ENCODE results near the gene TMCC3.
"Not testable (repeated sequence)": the region's sequence is repeated elsewhere in the genome, so short reads cannot be mapped to it uniquely, and the experiment has no call there.

TMCC3 gene

DNA sequence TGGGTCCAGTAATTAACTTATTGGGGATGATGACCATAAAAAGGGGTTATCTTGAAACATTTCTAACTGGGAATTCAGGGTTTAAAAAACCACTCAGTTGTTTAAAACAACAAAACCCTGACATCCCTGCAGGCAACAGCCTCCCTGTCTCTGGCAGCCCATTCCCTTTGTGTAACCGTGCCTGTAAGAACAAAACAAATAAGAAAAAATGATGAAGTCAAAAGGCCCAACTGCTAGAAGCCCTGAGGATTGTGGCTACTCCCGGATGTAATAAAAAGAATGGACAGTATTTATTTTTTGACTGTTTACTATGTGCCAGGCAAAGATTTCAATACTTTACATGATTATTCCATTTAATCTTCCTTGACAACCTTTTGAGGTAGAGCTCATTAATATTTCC lies 75.3 kb downstream of the TMCC3 start:
- no peak for DNase-seq (ENCODE audit: low spot score)
- no peak for FAIRE-seq

DNA sequence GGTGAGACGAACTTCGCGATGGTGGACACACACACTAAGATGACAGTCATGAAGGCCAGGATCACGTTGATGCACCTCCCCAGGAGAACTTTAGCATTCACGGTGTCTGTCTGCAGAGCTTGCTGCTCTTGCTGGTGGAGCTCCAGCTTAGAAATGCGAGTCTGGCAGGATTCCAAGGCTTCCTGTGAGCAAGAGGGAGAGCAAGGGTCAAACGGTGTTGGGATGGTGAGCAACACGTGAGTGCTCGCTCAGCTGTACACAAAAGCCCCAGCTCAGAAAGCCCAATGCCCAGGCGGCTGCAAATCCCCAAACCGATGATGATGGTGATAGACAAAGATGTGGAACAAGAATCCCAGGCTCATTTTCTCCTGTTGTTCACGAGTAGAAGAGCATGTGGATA lies 78.8 kb downstream of the TMCC3 start:
- DNase-seq (ENCODE audit: low spot score): peak; percentile 68

DNA sequence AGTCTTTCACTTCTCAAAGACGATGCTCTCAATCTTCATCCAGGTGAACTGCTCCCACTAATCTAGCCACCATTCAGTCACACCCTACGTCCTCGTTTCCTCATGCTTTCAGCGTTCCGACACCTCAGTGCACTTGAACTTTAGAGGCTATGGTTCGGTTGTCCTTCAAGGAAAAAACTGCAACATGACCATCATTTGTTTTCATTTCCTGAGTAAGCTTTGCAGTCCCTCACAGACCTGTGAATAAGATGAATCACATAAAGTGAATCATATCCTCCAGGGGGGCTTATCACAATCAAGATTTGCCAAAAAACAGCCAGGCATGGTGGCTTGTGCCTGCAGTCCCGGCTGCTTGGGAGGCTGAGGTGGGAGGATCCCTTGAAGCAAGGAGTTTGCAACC lies 80.2 kb downstream of the TMCC3 start:
- FAIRE-seq (no peak), DNase-seq (ENCODE audit: low spot score) (peak; percentile 26)

More for the DNA sequence above, 78.8 kb downstream of the TMCC3 start:
- FAIRE-seq: no peak

DNA sequence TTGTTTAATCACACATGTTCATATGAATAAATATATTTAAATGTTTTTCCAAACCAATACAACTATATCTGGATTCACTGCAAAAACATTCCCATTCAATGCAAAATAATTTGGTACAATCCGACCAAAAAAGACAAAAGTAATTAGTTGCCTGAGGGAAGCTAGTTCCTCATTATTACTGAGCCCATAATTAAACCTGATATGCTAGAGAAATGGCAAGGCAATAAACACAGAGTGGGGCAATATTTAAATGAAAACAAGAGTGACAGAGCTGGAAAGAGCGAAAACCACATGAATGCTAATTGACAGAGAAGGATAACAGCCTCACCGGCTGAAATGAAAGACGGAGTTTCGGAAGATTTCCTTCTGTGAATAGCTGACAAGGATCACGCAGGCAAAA lies 82.6 kb downstream of the TMCC3 start:
- FAIRE-seq (no peak), DNase-seq (ENCODE audit: low spot score) (no peak)

DNA sequence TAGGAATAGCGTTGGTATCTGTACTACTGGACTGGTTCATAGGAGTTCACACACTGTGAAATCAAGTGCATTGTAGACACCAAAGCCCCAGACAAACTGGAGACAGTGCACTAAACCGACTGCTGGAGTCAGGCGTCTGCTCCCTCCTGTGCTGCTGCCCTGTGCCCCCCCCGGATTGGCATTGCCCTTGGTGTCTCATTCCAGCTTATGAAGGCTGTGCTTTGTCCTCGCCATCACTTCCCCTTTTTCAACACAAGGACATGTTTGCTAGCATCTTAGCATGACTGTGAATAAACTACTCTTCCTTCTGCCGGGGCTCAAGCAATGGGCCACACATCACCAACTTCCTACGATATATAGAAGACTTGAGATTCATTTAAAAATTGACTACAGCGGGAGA lies 84.0 kb downstream of the TMCC3 start:
- no peak for FAIRE-seq
- no peak for DNase-seq (ENCODE audit: low spot score)

DNA sequence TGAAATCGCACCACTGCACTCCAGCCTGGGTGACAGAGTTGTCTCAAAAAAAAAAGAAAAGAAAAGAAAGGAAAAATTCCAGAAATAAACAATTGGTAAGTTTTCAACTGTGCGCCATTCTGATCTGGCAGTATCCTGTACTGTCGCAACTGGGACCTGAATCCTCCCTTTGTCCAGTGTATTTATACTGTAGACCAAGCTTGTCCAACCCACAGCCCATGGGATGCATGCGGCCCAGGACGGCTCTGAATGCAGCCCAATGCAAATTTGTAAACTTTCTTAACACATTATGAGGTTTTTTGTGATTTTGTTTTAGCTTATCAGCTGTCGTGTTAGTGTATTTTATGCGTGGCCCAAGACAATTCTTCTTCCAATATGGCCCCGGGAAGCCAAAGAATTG lies 84.7 kb downstream of the TMCC3 start:
- no peak for DNase-seq (ENCODE audit: low spot score)
- FAIRE-seq: no peak

DNA sequence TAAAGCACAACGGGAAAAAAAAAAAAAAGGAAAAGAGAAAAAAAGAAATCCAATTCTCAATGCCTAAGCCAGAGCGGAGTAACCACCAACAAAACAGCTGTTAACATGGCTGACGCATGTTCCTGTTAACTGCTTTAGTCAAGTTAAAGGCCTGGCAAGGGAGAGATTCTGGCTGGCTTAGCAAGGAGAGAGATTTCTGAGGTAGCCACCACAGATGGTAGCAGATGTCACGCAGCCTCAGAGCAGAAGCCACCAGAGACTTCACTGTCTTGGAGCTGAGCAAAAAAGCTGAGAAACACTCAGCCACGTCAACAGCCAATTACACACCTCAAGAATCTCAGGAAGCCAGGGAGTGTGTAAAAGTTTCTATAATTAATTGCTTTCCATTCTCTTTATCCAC lies 87.1 kb downstream of the TMCC3 start:
- DNase-seq (ENCODE audit: low spot score) (no peak), FAIRE-seq (no peak)

DNA sequence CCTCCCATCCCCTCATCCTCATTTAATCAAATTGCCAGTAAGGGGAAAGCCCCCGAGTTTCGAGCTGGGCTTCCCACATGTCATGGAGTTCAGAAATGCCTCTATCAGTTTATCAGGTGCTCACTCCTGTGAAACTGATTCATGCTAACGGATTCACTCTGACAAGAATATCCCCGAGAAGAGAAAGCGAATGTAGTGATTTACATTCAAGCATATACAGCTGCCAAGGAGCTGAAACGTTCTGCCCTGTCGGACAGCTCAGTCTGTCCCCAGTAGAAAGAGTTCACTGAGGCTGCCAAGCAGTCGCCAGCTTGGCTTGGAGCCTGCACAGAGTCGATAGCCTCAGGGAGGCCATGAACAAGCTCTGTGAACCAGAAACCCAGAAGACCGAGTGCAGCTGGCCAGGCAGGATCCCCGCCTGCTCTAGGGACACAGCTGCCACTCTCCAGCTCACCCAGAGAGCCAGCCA lies 88.4 kb downstream of the TMCC3 start:
- no peak for FAIRE-seq
- no peak for DNase-seq (ENCODE audit: low spot score)

DNA sequence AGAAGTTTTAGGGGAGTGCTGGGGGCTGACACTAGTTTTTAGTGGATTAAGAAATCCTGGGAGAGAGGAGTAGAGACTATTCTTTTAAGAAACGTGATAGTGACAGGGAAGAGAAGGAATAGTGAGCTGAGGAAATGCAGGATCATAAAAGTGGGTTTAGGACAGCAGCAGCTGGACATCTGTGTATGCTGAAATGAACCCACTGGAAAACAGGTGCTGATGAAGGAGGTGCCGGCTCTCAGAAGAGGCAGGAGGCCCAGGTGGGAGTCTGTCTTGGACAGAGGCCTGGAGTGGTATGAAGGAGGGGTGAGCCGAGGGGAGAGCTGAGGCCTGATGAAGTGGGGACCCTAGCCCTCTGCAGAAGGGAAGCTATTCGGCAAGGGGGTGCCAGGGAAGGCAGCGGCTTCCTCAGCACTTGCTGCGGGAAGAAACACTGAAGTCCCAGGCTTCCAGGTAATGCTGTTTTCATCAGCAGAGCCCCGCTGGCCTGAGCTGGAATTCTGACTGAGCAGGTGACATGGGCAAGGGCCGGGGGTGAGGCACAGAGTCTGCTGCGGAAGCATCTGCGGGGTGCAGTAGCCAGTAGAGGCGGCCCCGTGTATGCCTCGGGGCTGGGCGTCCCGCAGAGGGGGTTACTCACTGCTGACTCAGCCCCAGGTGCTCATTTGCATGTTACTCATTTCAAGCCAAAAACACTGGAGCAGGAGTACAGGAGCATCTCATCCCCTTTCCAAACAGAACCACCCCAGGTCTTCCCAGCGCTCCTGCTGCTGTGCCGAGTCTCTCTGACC lies 89.7 kb downstream of the TMCC3 start:
- DNase-seq (ENCODE audit: low spot score): peak; percentile 78
- FAIRE-seq: no peak

DNA sequence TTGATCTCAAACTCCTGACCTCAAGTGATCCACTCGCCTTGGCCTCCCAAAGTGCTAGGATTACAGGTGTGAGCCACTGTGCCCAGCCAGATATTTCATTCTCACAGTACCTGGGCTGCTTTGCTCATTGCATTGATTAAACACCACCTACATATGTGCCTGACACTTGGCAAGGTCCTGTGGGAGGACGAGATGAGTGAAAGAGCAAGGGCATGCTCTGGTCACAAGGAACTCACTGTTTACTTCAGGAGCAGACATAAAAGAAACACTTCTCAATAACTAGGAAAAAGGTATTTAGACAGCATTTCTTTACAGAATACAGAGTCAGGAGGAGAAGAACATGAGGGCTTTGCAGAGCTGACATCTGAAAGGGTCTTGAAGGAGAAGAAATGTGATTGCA lies 91.7 kb downstream of the TMCC3 start:
- no peak for DNase-seq (ENCODE audit: low spot score)

DNA sequence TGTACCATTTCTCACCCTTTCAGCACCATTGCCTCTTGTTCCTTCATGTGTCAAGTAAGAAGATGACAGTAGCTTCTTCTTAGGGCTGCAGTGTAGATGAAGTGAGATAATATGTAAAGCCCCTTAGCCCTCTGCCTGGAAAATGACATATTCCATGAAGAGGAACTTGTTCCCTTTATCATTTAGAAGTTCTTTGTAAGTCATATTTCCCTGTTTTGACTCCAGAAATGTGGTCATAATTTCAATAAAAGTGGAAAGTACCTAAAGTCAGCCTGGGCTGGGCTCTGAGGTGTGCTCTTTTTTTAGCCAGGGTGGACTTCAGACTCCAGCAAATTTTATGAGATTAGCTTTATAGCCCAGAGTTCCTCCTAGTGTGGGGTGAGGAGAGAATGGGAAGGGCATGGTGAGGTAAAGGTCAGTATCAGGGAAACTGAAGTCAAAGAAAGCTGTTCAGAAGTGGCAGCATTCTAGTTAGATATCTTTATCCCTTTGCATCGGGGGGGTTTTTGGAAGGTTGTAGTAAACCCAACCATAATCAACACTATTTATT lies 92.5 kb downstream of the TMCC3 start:
- no peak for FAIRE-seq
- no peak for DNase-seq (ENCODE audit: low spot score)

More for the DNA sequence above, 91.7 kb downstream of the TMCC3 start:
- no peak for FAIRE-seq

DNA sequence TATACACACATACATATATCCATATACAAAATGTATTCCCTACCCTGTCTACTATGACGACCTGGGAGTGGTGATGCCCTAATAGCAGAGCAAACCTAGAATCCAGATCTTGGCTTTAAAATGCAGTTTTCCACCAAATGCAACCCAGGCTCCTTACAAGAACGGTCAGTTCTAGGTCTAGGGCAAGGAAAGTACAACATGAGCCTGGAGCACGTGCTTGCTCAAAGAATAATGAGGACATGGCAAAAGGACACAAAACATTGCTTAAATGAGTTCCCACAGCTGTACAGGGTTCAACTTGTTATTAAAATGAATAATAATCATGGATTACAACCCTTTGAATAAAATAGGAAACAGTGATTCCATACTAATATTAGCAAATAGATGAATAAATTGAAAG lies 94.7 kb downstream of the TMCC3 start:
- FAIRE-seq (no peak), DNase-seq (ENCODE audit: low spot score) (no peak)

DNA sequence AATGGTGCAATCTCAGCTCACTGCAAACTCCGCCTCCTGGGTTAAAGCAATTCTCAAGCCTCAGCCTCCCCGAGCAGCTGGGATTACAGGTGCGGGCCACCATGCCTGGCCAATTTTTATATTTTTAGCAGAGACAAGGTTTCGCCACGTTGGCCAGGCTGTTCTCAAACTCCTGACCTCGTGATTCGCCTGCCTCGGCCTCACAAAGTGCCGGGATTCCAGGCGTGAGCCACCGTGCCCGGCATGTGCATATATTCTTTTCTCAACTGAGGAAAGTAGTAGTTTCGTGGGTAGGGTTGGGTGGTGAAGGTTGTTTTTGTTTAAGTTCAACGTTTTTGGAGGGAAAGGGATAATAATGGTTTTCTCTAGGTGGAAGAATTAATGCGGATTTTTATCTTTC lies 96.5 kb downstream of the TMCC3 start:
- DNase-seq (ENCODE audit: low spot score) (no peak), FAIRE-seq (no peak)

DNA sequence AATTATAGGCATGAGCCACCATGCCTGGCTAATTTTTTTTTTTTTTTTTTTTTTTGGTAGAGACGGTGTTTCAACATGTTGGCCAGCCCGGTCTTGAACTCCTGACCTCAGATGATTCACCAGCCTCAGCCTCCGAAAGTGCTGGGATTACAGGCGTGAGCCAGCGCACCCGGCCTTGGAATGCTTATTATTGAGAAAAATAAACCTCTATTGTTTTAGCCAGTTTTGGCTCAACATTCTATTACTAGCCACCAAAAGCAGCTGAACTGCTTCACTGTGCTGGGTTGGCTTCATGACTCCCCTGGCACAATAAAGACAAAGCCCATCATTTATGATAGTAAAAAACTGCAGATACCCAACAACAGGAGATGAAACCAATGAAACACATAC lies 97.2 kb downstream of the TMCC3 start:
- FAIRE-seq (no peak), DNase-seq (ENCODE audit: low spot score) (peak; percentile 47)

DNA sequence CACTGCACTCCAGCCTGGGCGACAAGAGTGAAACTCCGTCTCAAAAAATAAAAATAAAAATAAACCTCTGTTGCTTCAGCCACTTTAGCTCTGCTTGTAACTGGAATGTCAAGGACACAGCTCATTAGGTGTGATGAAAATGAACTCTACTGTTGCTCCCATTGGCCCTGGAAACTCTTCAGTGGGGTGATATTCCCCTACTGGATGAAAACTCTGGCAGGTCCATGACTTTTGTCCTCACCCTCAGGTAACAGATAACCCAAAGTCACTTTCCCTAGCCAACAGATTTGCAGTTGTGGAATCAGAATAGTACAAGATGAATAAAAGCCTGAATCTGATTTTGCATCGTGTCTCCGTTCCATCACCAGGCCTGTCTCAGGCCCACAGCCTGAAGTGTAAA lies 98.5 kb downstream of the TMCC3 start:
- FAIRE-seq: no peak
- no peak for DNase-seq (ENCODE audit: low spot score)

DNA sequence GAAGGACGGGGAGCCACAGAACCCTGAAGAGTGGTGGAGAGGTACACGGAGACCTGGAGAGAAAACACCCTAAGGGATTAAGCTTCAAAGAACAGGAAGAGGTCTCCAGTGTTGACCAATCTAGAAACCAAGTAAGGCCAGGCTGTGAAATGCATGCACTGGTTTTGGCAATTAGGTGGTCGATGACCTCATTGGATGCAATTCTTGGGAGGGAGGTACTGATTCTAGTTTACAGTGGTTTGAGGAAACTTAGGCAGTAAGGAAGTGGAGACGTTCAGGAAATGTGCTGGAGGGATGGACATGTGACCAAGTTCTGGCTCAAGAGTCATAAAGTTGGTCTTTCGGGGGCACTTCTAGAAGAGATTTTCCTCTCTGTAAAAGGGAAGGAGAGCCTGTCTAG lies 99.4 kb downstream of the TMCC3 start:
- no peak for FAIRE-seq
- no peak for DNase-seq (ENCODE audit: low spot score)

DNA sequence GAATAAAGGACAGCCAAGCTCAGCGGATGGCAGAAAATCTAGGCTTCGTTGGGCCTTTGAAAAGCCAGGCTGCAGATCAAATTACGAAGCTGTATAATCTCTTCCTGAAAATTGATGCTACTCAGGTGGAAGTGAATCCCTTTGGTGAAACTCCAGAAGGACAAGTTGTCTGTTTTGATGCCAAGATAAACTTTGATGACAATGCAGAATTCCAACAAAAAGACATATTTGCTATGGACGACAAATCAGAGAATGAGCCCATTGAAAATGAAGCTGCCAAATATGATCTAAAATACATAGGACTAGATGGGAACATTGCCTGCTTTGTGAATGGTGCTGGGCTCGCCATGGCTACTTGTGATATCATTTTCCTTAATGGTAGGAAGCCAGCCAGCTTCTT lies 101.5 kb downstream of the TMCC3 start:
- not testable (repeated sequence) for DNase-seq (ENCODE audit: low spot score)

DNA sequence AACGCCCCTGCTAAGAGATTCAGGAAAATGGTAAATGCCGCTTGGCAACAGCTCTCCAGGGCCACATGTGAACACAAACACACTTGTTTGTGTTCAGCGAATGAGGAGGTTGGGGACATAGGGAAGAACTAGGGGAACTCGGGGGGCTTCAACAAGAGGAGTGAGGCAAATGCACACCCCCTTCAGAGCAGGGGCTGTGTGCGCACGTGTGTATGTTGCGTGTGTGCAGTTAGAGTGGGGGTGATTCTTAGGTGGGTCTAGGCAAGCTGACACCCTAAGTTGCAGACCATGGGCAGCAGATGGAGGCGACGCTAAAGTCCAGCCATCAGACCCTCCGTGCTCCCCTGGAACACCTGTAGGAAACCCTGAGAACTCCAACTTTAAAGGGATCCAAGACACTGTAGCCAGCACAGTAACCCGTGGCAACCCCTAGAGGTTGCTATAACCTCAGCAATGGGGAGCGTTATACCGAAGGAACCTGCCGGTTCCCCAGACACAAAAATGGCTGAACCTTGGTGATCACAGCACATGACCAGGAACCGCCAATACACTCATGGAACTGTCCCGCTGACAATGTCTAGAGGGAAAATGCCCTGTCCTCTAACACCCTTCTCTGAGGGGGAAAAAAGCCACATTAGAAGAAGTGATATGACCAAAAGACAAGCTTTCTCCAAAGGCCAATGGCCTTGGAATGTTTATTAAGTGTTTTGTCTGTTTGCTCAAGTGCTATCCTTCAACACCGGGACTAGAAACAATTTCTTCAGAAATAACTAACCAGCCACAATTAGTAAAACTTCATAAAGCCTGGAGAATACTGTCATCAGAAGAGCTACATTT lies 104.2 kb downstream of the TMCC3 start:
- peak; percentile 61 for DNase-seq (ENCODE audit: low spot score)
- no peak for FAIRE-seq

More for the DNA sequence above, 101.5 kb downstream of the TMCC3 start:
- not testable (repeated sequence) for FAIRE-seq

DNA sequence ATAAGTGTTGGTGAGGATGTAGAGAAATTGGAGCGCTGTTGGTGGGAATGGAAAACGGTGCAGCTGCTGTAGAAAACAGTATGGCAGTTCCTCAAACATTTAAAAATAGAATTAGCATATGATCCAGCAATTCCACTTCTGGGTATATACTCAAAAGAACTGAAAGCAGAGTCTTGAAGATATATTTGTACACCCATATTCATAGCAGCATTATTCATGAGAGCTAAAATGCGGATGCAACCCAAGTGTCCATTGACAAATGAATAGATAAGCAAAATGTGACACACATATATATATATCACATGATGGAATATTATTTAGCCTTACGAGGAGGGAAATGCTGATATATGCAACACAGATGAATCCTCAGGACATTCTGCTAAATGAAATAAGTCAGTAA lies 106.0 kb downstream of the TMCC3 start:
- DNase-seq (ENCODE audit: low spot score) (no peak), FAIRE-seq (no peak)

DNA sequence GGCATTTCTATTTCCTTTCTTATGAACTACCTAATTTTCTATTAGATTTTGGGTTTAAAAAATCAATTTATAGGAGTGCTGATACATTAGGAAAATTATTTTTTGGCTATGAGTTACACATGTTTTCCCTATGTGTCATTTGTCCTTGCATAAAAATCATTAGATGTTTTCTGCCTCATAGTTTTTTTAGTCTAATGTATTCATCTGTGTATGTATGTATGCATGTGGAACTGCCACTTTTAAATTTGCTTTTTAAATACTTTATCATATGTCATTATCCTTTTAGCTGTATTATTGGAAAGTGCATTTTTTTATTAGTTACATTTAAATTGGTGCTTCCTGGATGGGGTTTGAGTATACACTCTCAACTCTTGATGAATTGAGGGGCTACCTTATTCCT lies 112.0 kb downstream of the TMCC3 start:
- FAIRE-seq: no peak

DNA sequence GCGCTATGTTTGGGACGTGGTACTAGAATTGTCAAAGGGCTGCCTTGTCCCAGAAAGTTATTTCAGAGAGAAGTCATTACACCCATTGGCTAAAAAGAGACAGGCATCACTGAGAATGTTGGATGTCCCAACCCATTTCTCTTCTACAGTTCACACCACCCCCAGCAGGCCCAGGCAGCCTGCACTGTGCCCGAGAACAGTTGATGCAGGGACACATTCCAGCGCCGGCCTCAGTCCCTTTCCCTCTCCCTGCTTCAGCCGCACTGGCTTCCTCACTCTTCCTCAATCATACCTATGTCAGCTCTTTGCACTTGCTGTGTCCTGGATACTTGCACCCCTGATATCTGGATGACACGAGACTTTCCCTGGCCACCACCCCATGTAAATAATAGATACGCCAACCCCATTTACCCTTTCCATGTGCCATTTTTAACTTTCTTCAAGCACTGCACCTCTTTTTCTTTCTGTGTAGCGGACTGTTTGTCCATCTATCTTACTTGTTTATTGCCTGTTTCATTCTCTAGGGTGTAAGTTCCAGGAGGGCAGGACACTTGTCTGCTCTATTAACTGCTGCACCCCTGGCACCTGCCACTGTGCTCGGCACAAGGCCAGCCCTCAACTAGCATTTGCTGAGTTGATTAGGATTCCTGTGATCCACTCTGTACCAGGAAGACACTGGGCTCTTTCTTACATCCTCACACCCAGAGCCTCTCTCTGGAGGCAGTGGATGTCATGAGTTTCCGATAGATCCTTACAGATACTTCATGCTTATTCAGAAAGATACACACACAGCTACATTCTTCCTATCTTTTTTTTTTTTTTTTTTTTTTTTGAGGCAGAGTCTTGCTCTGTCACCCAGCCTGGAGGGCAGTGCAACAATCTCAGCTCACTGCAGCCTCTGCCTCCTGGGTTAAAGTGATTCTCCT lies 114.1 kb downstream of the TMCC3 start:
- DNase-seq (ENCODE audit: low spot score) (no peak), FAIRE-seq (no peak)

More for the DNA sequence above, 112.0 kb downstream of the TMCC3 start:
- DNase-seq (ENCODE audit: low spot score): no peak

Data from urothelium cell line (cell line).